HK-2 (cell line): ENCODE data around the gene AJUBA.
A peak's percentile ranks its signal among the peaks of the same experiment; 100 is the strongest.
"Not testable (repeated sequence)": the region's sequence is repeated elsewhere in the genome, so short reads cannot be mapped to it uniquely, and the experiment has no call there.

Source experiments
- DNase-seq: peaks from one replicate; pipeline ENCODE4 v3.0.0-alpha.2; 2018; ENCODE audit not compliant: unreplicated experiment

Gene AJUBA

DNA sequence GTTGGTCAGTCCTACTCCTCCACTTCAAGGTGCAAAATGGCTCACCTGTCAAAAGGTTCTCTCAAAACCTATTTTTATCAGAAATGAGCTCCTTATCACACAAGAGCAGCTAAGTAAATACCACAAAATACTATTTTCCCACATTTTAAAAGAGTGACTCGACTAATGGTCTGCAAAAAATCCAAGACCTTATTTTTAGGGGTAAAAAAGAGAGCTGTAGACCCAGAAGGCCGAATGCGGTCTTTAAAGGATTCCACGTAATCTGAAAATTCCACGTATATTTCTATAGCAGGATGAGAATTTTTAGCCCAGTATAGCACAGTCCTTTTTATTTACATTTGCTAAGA lies 23.8 kb upstream of the AJUBA start:
- no peak for DNase-seq

DNA sequence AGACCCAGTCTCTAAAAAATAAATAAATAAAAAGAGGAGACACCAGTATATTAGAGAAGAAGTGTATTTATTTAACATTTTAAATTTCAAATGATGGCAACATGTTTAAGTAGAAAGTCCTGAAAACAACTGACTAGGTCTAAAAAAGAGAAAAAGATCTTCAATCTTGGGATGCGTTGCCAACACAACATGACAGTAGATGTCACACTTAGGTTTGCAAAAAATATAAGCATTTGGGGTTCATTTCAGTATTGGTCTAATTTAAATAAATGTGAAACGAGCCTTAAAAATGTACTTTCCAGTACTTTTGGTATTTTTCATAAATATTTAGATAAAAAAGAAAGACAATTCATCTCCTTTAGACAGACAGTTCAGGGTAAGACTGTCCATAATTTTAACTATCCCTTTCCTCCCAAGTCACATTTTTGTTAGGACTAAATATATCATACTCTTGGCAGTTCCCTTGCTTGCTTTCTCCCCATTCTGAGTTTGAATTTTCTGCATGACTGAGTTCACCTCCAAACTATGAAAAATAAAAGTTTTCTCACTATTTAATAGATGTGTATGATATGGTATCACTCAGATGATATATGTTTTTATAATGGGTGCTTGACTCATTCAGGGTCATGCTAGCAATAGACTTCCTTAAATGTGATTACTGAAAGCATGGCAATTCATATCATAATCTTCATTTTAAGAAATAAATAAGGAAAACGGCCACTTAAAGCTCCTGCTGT lies 23.3 kb upstream of the AJUBA start:
- no peak for DNase-seq

DNA sequence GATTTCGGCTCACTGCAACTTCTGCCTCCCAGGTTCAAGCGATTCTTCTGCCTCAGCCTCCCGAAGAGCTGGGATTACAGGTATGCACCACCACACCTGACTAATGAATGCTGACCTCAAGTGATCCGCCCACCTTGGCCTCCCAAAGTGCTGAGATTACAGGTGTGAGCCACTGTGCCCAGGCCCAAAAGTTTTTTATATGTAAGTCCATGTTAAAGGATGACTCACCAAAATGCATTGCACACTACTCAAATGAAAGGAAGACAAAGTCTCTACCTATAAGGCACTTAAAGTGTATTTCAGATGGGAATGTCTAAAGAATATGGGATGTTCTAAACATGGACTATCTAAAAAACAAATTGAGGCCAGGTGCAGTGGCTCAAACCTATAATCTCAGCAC lies 21.9 kb upstream of the AJUBA start:
- DNase-seq: not testable (repeated sequence)

DNA sequence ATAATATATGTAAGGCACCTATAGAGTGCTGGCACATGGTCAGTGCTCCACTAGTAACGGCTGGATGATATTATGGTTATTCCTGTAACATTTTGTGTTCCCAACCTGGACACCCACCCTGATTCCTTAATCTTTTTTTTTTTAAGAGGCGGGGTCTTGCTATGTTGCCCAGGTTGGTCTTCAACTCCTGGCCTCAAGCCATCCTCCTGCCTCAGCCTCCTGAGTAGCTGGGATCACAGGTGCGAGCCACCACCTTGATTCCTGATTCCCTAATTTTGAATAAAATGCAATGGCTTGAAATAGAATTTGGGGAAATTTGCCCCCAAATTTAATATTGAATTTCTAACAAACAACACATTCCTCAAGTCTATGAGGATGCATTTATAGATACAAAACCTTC lies 20.2 kb upstream of the AJUBA start:
- DNase-seq: no peak

DNA sequence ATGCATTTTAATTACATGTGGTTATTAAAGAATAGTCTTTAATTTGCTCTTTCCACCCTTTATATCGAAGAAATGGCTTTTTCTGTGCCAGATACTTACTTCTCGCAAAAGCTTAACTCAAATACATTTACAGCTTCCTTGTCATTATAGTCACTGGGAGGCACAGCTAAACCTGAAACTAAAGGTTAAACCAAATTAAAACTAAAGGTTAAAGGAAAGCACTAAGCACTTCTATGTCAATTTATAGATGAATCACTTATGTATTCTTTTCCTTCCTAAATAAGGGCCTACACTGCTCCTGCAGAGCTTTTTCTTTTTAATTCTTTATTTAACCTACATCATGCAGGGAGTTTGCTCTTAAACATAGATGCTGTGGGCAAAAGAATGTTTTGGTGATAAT lies 18.5 kb upstream of the AJUBA start:
- no peak for DNase-seq

DNA sequence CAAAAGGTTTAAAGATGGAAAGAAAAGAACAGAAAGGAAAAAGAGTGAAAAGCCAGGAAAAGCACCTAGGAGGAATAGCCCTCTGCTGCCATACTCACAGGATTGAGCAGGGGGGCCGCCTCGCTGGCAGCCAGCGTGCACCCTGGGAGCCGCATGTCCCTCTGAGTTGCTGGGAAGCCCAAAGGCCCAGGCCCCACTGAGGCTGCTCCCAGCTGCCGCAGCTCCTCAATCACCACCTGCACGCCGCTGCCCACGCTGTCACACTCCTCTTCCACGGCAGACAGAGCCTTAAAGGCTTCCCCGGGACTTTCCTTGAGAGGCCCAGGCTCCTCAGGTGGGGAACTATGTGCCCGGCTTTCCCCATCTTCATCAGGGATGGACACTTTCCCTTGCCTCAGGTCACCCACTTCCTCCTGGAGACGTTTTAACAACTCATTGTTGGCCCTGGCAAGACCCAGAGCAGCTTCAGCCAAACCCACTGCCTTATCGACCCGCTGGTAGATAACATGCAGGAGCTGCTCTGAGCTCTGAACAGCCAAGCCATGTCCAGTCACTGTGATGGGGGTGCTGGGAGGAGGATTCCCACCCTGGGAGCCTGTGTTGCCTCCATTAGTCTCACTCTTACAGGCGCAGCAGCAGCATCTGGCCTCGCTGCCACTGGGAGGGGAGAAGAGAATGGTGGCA lies 16.1 kb upstream of the AJUBA start:
- DNase-seq: no peak

DNA sequence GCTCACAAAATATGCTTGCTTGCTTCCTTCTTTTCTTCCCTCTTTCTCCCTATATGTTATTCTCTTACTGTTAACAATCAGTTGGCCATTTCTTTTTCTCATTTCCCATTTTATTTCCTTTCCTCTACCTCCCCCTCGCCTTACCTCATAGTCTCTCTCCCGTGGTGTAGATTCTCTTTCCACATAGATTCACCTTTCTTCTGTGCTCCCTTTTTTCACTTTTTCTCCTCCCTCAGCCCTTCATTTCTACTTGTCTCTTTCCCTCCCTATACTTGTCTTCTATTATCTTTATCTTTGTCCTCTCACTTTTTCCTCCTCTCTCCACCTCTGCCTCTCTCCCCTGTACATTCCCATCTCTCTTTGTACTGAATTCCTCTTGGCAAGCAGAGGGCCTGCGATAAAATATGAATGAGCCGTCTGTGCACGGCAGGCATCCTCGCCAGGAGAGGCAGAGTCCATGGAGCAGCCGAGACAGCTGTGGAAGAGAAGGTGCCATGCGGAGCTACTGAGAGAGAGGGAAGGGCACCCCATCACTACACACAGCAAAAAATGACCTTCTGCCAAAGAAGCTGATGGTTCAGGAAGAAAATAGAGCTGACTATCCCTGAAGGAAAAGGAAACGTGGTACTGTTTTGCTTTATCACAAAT lies 15.4 kb upstream of the AJUBA start:
- DNase-seq: no peak

DNA sequence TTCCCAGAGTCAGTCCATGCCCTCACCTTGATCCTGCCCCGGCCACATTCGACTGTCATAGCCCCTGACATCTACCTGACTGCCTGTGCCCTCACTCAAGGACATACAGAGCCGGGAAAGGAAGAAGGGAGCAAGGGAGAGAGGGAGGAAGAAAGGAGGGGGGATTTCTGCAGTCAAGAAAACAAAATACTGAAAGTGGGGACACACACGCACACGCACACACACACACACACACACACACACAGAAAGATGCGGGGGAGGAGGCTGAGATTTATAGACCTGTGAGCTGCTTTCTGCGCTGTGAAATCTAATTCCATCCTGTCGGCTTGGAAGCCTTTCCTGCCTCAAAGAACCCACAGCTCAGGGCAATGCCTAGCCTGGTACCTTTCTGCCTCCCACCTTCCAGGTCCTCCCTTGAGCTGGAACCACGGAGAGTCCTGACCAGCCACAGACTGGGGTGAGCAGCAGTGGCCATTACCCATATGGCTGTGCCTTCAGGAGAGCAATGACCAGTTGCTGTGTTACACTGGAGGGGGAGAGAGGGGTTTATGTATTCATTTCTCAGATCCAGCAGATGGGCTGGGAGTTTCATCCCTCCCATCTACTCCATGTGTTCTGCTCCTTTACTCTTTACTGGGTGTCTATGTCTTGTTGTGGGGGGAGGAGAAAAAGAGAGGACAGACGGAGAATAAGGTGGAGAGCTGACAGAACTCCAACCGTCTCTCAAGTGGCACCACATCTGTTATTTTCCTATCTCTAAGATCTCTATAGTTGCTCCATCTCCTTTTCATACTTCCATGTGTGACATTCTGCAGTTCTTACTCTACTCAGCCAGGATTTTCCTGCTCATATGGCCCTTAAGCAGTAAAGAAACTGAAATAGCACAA lies 14.7 kb upstream of the AJUBA start:
- no peak for DNase-seq

DNA sequence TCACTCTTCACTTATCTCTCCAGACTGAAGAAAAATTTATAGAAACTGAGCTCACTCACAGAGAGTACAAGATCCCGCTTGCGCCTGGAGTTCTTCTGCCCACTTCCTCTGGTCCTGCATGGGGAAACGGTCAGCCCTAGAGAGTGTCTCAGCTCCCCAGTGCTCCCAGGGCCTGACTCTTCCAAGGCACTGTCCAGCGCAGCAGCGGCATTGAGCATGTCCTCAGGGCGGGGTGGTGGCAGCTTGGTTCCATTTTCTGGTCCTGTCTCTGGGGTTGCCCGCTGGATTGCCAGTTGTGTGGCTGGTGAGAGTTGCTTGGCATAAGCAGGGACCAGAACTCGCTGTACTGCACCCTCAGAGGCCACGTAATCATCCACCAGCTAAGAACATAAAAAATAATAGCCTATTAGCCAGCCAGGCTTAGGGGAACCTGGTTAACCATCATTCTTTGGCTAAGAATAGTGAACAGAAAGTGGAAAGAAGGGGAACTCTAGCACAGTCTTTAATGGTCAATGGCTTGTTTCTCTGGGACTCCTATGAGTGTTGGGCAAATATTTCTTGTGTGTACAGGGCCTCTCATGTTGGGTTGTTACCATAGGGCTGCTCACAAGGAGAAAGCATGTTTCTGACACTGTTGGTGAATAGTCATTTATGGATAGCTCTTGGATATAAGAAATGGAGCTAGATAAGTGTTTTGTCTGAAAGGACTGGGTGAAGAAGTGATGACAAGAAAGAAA lies 13.7 kb upstream of the AJUBA start:
- no peak for DNase-seq

DNA sequence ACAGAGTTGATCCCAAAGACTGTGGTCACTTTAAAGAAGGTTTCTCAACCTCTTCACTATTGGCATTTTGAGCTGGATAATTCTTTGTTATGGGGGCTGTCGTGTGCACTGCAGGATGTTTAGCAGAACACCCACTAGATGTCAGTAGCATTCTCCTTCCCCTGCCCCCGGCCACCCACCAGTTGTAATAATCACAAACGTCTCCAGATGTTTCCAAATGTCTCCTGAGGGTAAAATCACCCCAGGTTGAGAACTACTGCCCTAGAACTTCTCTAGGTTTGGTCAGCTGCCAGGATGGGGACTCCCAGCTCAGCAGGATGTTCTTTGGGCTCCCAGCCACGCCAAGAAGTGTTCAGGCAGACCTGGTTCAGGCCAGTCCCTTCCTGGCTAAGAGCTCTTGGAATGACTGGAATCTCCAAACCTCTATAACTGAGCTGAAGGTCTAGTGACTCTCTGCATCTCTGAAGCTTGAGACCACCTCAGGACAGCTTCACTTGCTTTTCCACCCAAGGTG lies 12.5 kb upstream of the AJUBA start:
- peak; percentile 18 for DNase-seq

DNA sequence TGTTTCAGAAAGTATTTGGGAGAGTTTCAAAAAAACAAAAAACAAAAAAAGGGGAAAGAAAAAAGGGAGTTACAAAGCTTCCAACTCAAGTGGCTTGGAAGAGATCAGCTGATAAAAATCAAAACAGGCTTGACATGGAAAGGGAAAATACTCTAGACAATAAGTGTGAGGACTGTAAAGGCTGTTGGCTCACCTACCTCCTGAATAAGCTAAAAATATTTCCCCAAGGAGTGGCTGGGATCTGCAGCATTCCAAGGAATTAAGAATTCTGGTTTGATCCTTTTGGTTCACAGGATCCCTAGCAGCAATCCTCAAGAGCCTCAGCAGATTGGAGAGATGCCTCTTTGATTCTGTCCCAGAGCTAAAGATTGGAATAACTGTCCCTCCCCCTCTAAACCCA lies 11.2 kb upstream of the AJUBA start:
- no peak for DNase-seq

DNA sequence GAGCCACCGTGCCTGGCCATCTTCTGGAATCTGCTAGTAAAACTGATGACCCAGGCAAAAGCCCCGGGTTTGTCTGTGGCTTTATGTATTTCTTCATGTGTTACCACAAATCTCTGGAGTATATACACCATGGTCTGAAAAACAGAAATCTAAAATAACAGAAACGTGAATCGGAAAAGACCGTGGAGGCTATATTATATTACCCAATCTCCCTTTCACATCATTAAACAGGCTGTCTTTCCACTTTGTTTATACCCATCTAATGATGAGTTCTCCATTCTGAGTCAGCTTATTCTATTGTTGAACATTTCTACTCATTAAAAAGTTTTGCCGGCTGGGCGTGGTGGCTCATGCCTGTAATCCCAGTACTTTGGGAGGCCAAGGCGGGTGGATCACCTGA lies 9.5 kb upstream of the AJUBA start:
- no peak for DNase-seq

DNA sequence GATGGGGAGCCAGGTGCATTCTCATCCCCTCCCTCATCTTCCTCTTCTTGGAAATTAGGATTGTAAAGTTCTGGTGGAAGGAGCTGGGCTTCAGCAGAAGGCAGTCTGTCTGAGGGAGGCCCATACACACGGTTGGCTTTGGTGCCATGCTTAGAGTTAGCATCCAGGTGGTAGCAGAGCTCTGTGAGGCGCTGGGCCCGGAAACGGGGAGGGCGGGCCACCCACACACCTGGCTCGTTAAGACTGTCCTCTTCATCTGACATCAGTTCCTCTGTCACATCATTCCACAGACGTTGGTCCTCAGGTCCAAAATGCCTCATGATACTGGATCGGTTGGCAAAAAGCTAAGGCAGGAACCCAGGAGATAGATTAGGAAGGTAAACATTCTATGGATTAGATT lies 4.9 kb upstream of the AJUBA start:
- no peak for DNase-seq

DNA sequence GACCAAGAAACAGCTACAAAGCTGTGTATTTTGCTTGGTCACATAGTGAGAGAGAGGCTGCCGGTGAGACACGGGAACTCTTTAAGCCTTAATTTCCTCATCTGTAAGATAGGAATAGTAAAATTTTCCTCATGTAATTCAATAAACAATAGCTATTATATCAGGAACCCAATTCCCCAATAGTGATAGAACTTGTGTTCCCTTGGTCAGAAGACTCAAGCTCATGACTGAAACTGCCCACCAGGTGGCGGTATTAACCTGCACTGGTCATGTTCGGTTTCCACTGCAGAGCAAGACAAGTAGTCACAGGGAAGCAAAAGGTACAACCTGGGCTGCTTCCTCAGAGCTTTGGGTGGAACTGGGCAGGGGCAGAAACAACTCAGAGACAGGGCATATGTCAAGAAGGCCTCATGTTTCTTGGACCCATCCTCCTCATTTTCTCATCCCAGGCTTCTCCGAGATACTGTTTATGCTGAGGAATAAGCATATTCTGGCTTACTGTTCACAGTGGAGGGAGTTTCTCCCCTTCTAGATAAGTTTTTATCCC lies 4.2 kb upstream of the AJUBA start:
- peak; percentile 78 for DNase-seq

DNA sequence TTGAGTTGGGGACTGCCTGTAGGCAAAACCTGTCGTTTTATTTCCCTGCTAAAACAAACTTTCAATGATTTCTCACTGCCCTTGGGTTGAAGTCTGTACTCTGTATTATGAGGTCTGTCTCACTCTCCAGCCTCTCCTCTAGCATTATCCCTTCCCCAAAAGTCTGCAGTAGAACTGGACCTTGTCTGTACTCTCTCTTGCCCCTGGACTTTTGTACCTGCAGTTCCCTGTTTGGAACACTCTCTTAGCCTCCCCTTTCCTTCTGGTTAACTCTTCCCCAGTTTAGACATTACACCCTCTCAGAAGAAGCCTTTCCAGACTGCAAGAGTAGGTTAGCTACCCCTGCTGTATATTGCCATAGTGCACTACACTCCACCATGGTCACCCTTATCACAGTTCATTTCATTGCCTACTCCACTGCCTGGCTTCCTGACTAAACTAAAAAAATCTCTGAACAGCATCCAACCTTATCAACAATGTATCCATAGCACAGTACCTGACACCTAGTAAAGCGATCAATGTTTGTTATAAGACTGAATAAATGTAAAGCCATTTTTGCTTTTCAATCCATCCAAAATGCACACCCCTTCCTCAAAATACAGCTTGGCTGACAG lies 3.6 kb upstream of the AJUBA start:
- DNase-seq: no peak

DNA sequence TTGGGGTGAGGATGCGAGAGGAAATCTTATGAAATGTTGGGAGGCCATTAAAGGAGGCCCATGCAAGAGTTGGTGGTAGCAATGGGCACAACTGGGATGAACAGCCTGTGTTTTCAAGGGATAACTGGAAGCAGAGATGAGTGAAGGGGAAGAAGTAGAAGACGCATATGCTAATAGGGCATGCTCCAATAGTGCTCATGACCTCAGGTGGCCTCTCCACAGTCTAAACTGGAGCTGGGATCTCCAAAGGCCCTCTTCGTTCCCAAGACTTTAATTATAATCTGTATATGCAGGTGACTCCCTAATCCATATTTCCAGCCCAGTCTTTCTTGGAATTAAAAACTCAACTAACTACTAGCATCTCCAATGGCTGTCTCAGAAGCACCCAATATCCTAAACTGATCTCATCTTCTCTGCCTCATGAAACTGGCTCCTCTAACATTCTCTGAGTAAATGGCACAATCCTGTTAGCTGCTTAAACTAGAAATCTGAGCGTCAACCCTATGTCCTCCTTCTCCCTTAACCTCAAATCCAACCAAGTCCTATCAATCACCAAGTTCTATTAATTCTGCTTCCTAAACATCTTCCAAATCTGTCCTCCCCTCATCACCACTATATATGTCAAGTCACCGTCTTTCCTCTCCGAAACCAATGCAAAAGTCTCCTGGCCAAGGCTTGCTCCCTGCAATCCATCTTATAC lies 2.8 kb upstream of the AJUBA start:
- no peak for DNase-seq

DNA sequence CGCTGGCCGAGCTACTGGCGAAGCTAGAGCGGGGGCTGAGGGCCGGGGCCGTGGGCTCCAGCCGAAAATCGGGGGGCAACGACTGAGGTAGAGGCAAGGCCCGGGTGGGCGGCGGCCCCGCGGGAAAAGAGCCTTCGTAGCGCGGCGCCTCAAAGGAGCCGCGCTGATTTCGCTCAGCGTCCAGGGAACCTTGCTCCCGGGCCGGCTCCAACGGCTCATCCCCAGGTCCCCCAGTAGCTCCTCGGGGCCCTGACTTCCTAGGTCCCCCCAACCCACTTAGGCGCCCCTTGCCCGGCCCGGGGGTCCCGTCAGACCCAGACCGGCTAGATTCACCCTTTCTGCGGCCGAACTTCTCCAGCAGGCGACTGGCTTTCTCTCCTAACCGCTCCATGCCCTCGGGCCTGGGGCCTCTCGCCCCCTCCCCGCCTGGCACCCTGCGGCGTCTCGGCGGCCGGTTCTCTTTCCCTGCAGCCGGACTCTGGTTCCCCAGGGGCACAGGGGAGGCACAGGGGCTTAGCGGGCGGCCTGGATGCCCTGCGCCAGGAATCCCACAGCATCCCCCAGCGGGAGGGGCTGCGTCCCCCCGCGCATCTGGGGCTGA lies 375 bp downstream of the AJUBA start:
- DNase-seq: no peak

DNA sequence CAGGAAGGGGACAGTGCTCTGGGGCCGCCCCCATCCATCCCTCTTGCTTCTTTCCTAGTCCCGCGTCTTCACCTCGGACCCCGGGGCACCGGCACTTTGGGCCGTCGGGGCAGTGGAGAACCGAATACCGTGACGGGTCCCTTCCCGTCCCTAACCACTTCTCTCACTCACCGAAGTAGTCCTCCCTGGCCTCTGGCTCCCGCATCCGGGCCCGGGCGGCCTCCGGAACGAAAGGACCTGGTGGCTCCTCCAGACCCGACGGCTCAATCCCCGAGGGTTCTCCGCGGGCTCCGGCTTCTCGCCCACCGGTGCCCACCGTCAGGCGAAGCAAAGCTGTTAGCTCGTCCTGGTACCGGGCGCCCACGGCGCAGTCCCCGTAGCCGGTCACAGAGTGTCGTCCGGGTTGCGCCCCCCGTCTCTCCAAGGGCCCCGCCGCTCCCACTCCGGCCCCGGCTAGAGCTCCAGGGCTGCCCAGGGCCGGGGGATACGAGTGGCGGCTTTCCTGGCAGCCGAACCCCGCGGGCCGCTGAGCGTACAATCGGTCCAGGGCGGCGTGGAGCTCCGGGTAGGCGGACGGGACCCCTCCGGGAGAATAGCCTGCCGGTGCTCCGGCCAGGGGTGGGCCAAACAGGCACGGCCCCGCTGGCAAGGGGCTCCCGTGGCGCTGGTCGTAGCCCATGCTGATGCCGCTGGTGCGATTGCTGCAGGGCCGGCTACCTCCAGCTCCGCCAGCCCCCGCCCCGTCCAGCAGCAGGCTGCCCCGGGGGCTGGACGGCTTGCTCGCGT lies 1.1 kb downstream of the AJUBA start:
- no peak for DNase-seq

DNA sequence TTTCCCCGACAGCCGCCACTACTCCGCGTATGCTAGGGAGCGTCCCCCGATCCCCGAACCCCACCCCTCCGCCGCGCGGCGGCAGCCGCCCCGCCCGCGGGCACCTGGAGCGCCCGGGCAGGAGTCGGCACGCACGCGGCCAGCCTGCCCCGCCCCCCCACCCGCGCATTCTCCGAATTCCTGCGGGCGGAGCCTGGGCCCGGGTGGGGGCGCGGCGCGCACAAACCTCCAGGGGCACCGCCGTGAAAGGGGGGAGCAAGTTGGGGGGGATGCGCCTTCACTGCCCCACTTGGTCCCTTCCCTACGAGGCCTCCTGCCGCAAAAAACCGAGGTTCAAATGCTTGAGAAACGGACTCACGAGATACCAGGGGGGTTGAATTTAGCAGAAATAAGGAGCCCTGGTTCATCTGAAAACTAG lies 1.7 kb downstream of the AJUBA start:
- peak; percentile 85 for DNase-seq
